Measurements from ENCODE around the gene TRPC4AP. TPM values are rescaled to one million over a fixed set of nuclear protein-coding genes. Genes with fewer than 3 reads are reported as not detected.

The TRPC4AP gene
- total RNA-seq, 1 donor = 98.8 TPM

GRCh38 chr20:34965051-34965450 lies 127.6 kb downstream of the TRPC4AP start:
- H3K79me2 ChIP-seq (ENCODE audit: insufficient read depth, low read length) = no peaks in the 10 kb centered on the region
- TF ChIP-seq, protein P1, sequence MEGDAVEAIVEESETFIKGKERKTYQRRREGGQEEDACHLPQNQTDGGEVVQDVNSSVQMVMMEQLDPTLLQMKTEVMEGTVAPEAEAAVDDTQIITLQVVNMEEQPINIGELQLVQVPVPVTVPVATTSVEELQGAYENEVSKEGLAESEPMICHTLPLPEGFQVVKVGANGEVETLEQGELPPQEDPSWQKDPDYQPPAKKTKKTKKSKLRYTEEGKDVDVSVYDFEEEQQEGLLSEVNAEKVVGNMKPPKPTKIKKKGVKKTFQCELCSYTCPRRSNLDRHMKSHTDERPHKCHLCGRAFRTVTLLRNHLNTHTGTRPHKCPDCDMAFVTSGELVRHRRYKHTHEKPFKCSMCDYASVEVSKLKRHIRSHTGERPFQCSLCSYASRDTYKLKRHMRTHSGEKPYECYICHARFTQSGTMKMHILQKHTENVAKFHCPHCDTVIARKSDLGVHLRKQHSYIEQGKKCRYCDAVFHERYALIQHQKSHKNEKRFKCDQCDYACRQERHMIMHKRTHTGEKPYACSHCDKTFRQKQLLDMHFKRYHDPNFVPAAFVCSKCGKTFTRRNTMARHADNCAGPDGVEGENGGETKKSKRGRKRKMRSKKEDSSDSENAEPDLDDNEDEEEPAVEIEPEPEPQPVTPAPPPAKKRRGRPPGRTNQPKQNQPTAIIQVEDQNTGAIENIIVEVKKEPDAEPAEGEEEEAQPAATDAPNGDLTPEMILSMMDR (IDR thresholded peaks at IDR 0.05; ENCODE audit: extremely low read depth, low read depth, low read length) = no peak
- no peaks in the 10 kb centered on the region for H4K20me1 ChIP-seq (ENCODE audit: insufficient read depth, low read length)
- H3K27me3 ChIP-seq (ENCODE audit: insufficient read depth, low read length) = no peaks in the 10 kb centered on the region
- H3K36me3 ChIP-seq (ENCODE audit: insufficient read depth, low read length) = no peaks in the 10 kb centered on the region
- no peak overlapping the region for H2AFZ ChIP-seq (ENCODE audit: low read length)
- H3K4me2 ChIP-seq (ENCODE audit: insufficient read depth, low read length) = no peak overlapping the region
- no peak overlapping the region for H3K4me3 ChIP-seq (ENCODE audit: insufficient read depth, low read length)
- H3K9me3 ChIP-seq (ENCODE audit: low read depth, low read length) = no peaks in the 10 kb centered on the region
- no peak for DNase-seq (ENCODE audit: insufficient read length, low spot score, missing footprints)
- no peak overlapping the region for H3K27ac ChIP-seq (ENCODE audit: low read depth, low read length)
- no peaks in the 10 kb centered on the region for H3K4me1 ChIP-seq (ENCODE audit: insufficient read depth, low read length)

DNA sequence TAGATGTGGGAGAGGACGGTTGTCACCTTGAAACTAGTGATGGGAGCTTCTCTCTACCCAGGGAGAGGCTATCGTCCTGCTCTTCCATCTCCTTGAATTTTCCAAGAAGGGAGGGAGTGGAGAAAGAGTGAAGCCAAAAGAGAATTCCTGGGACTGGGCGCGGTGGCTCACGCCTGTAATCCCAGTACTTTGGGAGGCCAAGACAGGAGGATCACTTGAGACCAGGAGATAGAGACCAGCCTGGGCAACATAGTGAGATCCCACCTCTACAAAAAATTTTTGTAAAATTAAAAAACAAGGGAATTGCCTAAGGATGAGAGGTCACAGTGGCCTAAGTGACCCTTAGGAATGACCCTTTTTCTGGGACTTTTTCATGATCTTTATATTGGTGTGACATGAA lies 128.1 kb downstream of the TRPC4AP start:
- no peaks in the 10 kb centered on the region for H3K79me2 ChIP-seq (ENCODE audit: insufficient read depth, low read length)
- no peak overlapping the region for H3K4me2 ChIP-seq (ENCODE audit: insufficient read depth, low read length)
- no peak for DNase-seq (ENCODE audit: insufficient read length, low spot score, missing footprints)
- no peak overlapping the region for H3K4me3 ChIP-seq (ENCODE audit: insufficient read depth, low read length)
- H3K4me1 ChIP-seq (ENCODE audit: insufficient read depth, low read length) = no peaks in the 10 kb centered on the region
- no peak overlapping the region for H3K27ac ChIP-seq (ENCODE audit: low read depth, low read length)
- H3K27me3 ChIP-seq (ENCODE audit: insufficient read depth, low read length) = no peaks in the 10 kb centered on the region
- no peaks in the 10 kb centered on the region for H3K9me3 ChIP-seq (ENCODE audit: low read depth, low read length)
- H4K20me1 ChIP-seq (ENCODE audit: insufficient read depth, low read length) = no peaks in the 10 kb centered on the region
- TF ChIP-seq, protein P1 (IDR thresholded peaks at IDR 0.05; ENCODE audit: extremely low read depth, low read depth, low read length) = no peak
- H2AFZ ChIP-seq (ENCODE audit: low read length) = no peak overlapping the region
- H3K36me3 ChIP-seq (ENCODE audit: insufficient read depth, low read length) = no peaks in the 10 kb centered on the region

- Histone ChIP-seq H2AFZ (ENCODE audit: low read length) (peak overlapping the region; percentile 97), H3K4me3 (ENCODE audit: insufficient read depth, low read length) (no peak overlapping the region), H4K20me1 (ENCODE audit: insufficient read depth, low read length) (no peaks in the 10 kb centered on the region)
These were observed 135.7 kb downstream of the TRPC4AP start for GRCh38 chr20:34956751-34957472.

GRCh38 chr20:34956041-34956458 lies 136.6 kb downstream of the TRPC4AP start:
- H3K4me1 ChIP-seq (ENCODE audit: insufficient read depth, low read length) = peaks cover 17% of the 10 kb centered on the region
- no peak for DNase-seq (ENCODE audit: insufficient read length, low spot score, missing footprints)
- peak overlapping the region; percentile 90 for H3K4me3 ChIP-seq (ENCODE audit: insufficient read depth, low read length)
- peaks cover 8% of the 10 kb centered on the region for H3K36me3 ChIP-seq (ENCODE audit: insufficient read depth, low read length)
- peak overlapping the region; percentile 88 for H3K27ac ChIP-seq (ENCODE audit: low read depth, low read length)
- H2AFZ ChIP-seq (ENCODE audit: low read length) = peak overlapping the region; percentile 97
- H3K4me2 ChIP-seq (ENCODE audit: insufficient read depth, low read length) = peak overlapping the region; percentile 99
- H4K20me1 ChIP-seq (ENCODE audit: insufficient read depth, low read length) = no peaks in the 10 kb centered on the region
- H3K79me2 ChIP-seq (ENCODE audit: insufficient read depth, low read length) = peaks cover 30% of the 10 kb centered on the region
- TF ChIP-seq, protein P1 (IDR thresholded peaks at IDR 0.05; ENCODE audit: extremely low read depth, low read depth, low read length) = no peak
- no peaks in the 10 kb centered on the region for H3K9me3 ChIP-seq (ENCODE audit: low read depth, low read length)
- no peaks in the 10 kb centered on the region for H3K27me3 ChIP-seq (ENCODE audit: insufficient read depth, low read length)

More at GRCh38 chr20:34956751-34957472, 135.7 kb downstream of the TRPC4AP start:
- Histone ChIP-seq H3K36me3 (ENCODE audit: insufficient read depth, low read length) (no peaks in the 10 kb centered on the region), H3K4me2 (ENCODE audit: insufficient read depth, low read length) (no peak overlapping the region), H3K27me3 (ENCODE audit: insufficient read depth, low read length) (no peaks in the 10 kb centered on the region), H3K27ac (ENCODE audit: low read depth, low read length) (no peak overlapping the region), H3K79me2 (ENCODE audit: insufficient read depth, low read length) (peaks cover 27% of the 10 kb centered on the region), H3K9me3 (ENCODE audit: low read depth, low read length) (no peaks in the 10 kb centered on the region), H3K4me1 (ENCODE audit: insufficient read depth, low read length) (peaks cover 17% of the 10 kb centered on the region)
- DNase-seq (ENCODE audit: insufficient read length, low spot score, missing footprints) = no peak
- TF ChIP-seq, protein P1 (IDR thresholded peaks at IDR 0.05; ENCODE audit: extremely low read depth, low read depth, low read length) = no peak

Measured in osteoblast (primary cell).